Spleen (tissue), 7 donors: Measurements from ENCODE around the gene SMIM29.

ENCODE experiments used
- POLR2A ChIP-seq, 3 donors: fragments of 450-650 bp; IDR thresholded peaks; one replicate each; pipeline ENCODE4 v1.5.1; 2017; ENCODE audit warnings: antibody characterized with exemption in 3 of 3, mild to moderate bottlenecking in 1 of 3
- POLR2AphosphoS5 ChIP-seq, 3 donors: sonication (generic); formaldehyde crosslinking; IDR thresholded peaks; one replicate each; pipeline ENCODE4 v1.5.1; 2017; ENCODE audit warnings: antibody characterized with exemption in 3 of 3
- TF ChIP-seq, protein P1 (sequence below), 11 experiments: fragments of 200-600 bp in 7 of 11; fragments of 450-650 bp in 4 of 11; sonication (generic) in 4 of 11; IDR thresholded peaks in 8 of 11; conservative IDR thresholded peaks in 3 of 11; 1 replicate in 7 of 11; 2 replicates in 4 of 11; pipeline versions ENCODE4 v1.4.0 to v1.8.0; 2016 to 2021; ENCODE audit warnings: antibody characterized with exemption in 11 of 11, inconsistent platforms in 4 of 11, mild to moderate bottlenecking in 1 of 11
- donor health status: DM: no; HTN: no; CAD: no; lungs with moderate emphysema.
- donor health status: DM: no; HTN: no; CAD: no.
- donor health status: DM: no; HTN: no; CAD: no.

DNA sequence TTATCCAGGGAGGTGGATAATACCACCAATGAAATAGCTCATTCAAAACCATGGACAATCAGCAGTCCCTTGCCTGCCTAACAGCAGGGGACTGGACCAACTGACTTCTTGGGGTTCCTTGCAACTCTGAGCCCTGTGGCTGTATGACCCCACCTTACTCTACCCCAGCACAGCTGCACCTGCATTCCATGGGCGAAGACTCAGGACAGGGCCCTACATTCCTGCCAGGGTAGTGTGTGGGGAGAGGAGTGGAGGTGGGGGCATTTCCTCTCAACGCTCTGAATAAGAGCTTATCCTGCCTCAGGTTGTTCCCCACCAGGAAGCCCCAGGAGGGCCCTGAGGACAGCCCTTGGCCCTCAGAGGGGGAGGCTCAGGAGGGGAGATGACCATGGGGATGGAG, 42.9 kb downstream of the SMIM29 start:
- TF ChIP-seq POLR2A (IDR thresholded peaks at IDR 0.05) (no peak), POLR2AphosphoS5 (IDR thresholded peaks at IDR 0.05) (no peak)
- TF ChIP-seq, protein P1, sequence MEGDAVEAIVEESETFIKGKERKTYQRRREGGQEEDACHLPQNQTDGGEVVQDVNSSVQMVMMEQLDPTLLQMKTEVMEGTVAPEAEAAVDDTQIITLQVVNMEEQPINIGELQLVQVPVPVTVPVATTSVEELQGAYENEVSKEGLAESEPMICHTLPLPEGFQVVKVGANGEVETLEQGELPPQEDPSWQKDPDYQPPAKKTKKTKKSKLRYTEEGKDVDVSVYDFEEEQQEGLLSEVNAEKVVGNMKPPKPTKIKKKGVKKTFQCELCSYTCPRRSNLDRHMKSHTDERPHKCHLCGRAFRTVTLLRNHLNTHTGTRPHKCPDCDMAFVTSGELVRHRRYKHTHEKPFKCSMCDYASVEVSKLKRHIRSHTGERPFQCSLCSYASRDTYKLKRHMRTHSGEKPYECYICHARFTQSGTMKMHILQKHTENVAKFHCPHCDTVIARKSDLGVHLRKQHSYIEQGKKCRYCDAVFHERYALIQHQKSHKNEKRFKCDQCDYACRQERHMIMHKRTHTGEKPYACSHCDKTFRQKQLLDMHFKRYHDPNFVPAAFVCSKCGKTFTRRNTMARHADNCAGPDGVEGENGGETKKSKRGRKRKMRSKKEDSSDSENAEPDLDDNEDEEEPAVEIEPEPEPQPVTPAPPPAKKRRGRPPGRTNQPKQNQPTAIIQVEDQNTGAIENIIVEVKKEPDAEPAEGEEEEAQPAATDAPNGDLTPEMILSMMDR (IDR thresholded peaks at IDR 0.05 in 8 of 11, conservative IDR thresholded peaks at IDR 0.05 in 3 of 11): no peak
